GM12878 (cell line): ENCODE data around the gene RNF149. TPM values are rescaled to one million over a fixed set of nuclear protein-coding genes. Genes with fewer than 3 reads are reported as not detected.

Experiments used
- ATAC-seq: fragments of 200-7000 bp; cut with Tn5 transposase; 3 replicates; pipeline ENCODE4 v1.9.1; 2020; ENCODE audit warnings: mild to moderate bottlenecking, moderate library complexity
- BruUV-seq: library from RNA; stranded (reverse); fragments of 400-500 nt; replicated peaks from 2 replicates; lab custom pipeline; 2021; lab: Mats Ljungman, UMichigan
- CTCF ChIA-PET: fragments of 300-600 bp; sonication (Branson Sonifier 250); formaldehyde crosslinking; extraction: SDS; loops from one replicate; lab custom pipeline; 2021; ENCODE audit warnings: inconsistent platforms; lab: Yijun Ruan, JAX
- POLR2A ChIA-PET: fragments of 350-600 bp; formaldehyde crosslinking; extraction: SDS; loops from one replicate; lab custom pipeline; 2021; ENCODE audit warnings: inconsistent platforms; lab: Charles Lee
- RAD21 ChIA-PET: fragments of 300-600 bp; sonication (Branson Sonifier 250); formaldehyde crosslinking; loops from one replicate; lab custom pipeline; 2023; ENCODE audit warnings: antibody characterized with exemption; ENCODE audit not compliant: unreplicated experiment; lab: Charles Lee
- SMC1A ChIA-PET: fragments of 300-600 bp; sonication (Branson Sonifier 250); formaldehyde crosslinking; loops from one replicate; lab custom pipeline; 2023; ENCODE audit not compliant: unreplicated experiment, uncharacterized antibody; lab: Charles Lee
- DNase-seq: peaks from one replicate; pipeline ENCODE4 v3.0.0-alpha.2; 2011; ENCODE audit warnings: low read depth, low spot score
- FAIRE-seq: peaks from 3 replicates; lab custom pipeline; 2011; peaks lifted over from hg19 to GRCh38; lab: Jason Lieb, UNC
- H2AFZ ChIP-seq: 2 replicates; pipeline ENCODE4 v1.6.0; 2011; ENCODE audit warnings: low read depth, low read length, control low read depth; ENCODE audit not compliant: control insufficient read depth
- H3K27ac ChIP-seq: 2 replicates; pipeline ENCODE4 v1.5.1; 2011; ENCODE audit warnings: control low read depth; ENCODE audit not compliant: control insufficient read depth, insufficient read depth
- H3K27me3 ChIP-seq, 2 experiments: replicated peaks in 1 of 2; 2 replicates each; pipeline versions ENCODE4 v1.6.0 to v1.6.1; 2011; ENCODE audit warnings: low read length in 1 of 2; ENCODE audit not compliant: control insufficient read depth in 2 of 2, insufficient read depth in 2 of 2
- H3K36me3 ChIP-seq, 2 experiments: 2 replicates each; pipeline ENCODE4 v1.5.1; 2011; ENCODE audit warnings: low read length in 1 of 2; ENCODE audit not compliant: control insufficient read depth in 2 of 2, insufficient read depth in 2 of 2
- H3K4me1 ChIP-seq: 2 replicates; pipeline ENCODE4 v1.6.1; 2011; ENCODE audit warnings: mild to moderate bottlenecking, low read length, moderate library complexity, mixed read lengths; ENCODE audit not compliant: control insufficient read depth, insufficient read depth
- H3K4me2 ChIP-seq: 2 replicates; pipeline ENCODE4 v1.6.0; 2011; ENCODE audit warnings: control low read depth; ENCODE audit not compliant: control insufficient read depth, insufficient read depth
- H3K4me3 ChIP-seq: fragments of 200-600 bp; sonication (generic); 2 replicates; pipeline ENCODE4 v1.5.1; 2016
- H3K79me2 ChIP-seq: 2 replicates; pipeline ENCODE4 v1.6.0; 2011; ENCODE audit warnings: low read length; ENCODE audit not compliant: control insufficient read depth, insufficient read depth
- H3K9ac ChIP-seq: 2 replicates; pipeline ENCODE4 v1.8.0; 2011; ENCODE audit warnings: low read length, control low read depth, mixed read lengths; ENCODE audit not compliant: control insufficient read depth, insufficient read depth
- H3K9me3 ChIP-seq: replicated peaks from 3 replicates; pipeline ENCODE4 v1.5.1; 2011; ENCODE audit warnings: mild to moderate bottlenecking, low read length; ENCODE audit not compliant: control insufficient read depth, insufficient read depth
- H4K20me1 ChIP-seq: 2 replicates; pipeline ENCODE4 v1.6.0; 2011; ENCODE audit not compliant: control insufficient read depth, insufficient read depth
- IKZF1 ChIP-seq: fragments of 450-650 bp; conservative IDR thresholded peaks from 2 replicates; pipeline ENCODE4 v1.6.1; 2017; ENCODE audit warnings: antibody characterized with exemption, mild to moderate bottlenecking
- RAD21 ChIP-seq: IDR thresholded peaks from 2 replicates; pipeline ENCODE4 v1.6.1; 2011; ENCODE audit warnings: mild to moderate bottlenecking, low read depth, low read length, moderate library complexity; ENCODE audit not compliant: insufficient read depth
- TCF7 ChIP-seq: IDR thresholded peaks from 2 replicates; pipeline ENCODE4 v1.6.1; 2014; ENCODE audit warnings: antibody characterized with exemption, borderline replicate concordance
- WGBS: methylation state at CpG from one replicate; pipeline ENCODE4 v1.1.6; 2016; ENCODE audit warnings: low lambda C conversion rate; ENCODE audit not compliant: insufficient replicate concordance, insufficient coverage; ENCODE audit errors: missing lambda C conversion rate; 5-methylcytosine and 5-hydroxymethylcytosine counted together
- in situ Hi-C: fragments of 300-500 bp; cut with MboI; formaldehyde crosslinking; loops from 9 replicates; pipeline ENCODE4 v1.14.3; 2018; ENCODE audit warnings: mixed read lengths
- intact Hi-C: fragments of 100-400 bp; cut with micrococcal nuclease; formaldehyde crosslinking; loops from one replicate; pipeline ENCODE4 v1.14.2; 2022; ENCODE audit not compliant: unreplicated experiment
- polyA plus RNA-seq, 11 experiments: library from polyadenylated mRNA; depleted of rRNA in 4 of 11; unstranded in 6 of 11; stranded (reverse) in 5 of 11; fragments of >200 nt; fragmentation: Nextera tagmentation in 4 of 11; fragmentation: Illumina TruSeq in 1 of 11; extraction: Ambion mirVana in 4 of 11; extraction: Trizol in 1 of 11; gene quantifications; 1 replicate in 1 of 11; 2 replicates in 10 of 11; pipeline versions ENCODE4 v1.2.1 to v1.2.3, GENCODE V29; 2011 to 2016; ENCODE audit warnings: inconsistent platforms in 2 of 11, missing spikeins in 2 of 11, low read depth in 1 of 11
- total RNA-seq, 4 experiments: library from RNA; depleted of rRNA in 3 of 4; stranded (reverse); fragments of >200 nt in 3 of 4; fragmentation: Illumina TruSeq in 1 of 4; extraction: Trizol in 1 of 4; gene quantifications; 2 replicates each; pipeline versions ENCODE4 v1.2.1 to v1.2.3, GENCODE V29; 2013 to 2021
- TF ChIP-seq, protein P1 (sequence below): fragments of 450-650 bp; IDR thresholded peaks from 2 replicates; pipeline ENCODE4 v1.6.1; 2018; ENCODE audit warnings: mild to moderate bottlenecking, low read depth, moderate library complexity; ENCODE audit not compliant: partially characterized antibody
- TF ChIP-seq, protein P2 (sequence below): IDR thresholded peaks from 2 replicates; pipeline ENCODE4 v1.6.1; 2012; ENCODE audit warnings: mild to moderate bottlenecking, low read depth, low read length

RNF149 gene
- total and polyA plus RNA-seq, 10 of the 15 experiments (the other 5 are each of a cell fraction or from before 2014, with no cell fraction given), result 5.2 to 38.4 (median 16.3) TPM

- SMC1A ChIA-PET, result interaction anchor here (1.0 to 1.8 kb wide), 4 partner anchors 9 to 22 kb away, joined by 3 to 4 read pairs (median 4); no protein-coding TSS in a partner anchor
- Histone ChIP-seq H3K4me2 (no peak overlapping the region), H3K9me3 (no peaks in the 10 kb centered on the region), H3K79me2 (no peaks in the 10 kb centered on the region; the same call in 1 of the 2 replicates), H3K4me3 (no peak overlapping the region), H2AFZ (no peak overlapping the region), H4K20me1 (no peaks in the 10 kb centered on the region), H3K27ac (no peak overlapping the region), H3K9ac (no peak overlapping the region)
- DNase-seq (no peak), ATAC-seq (no peak)
- CTCF ChIA-PET, result interaction anchor here (0.7 to 1.7 kb wide), 3 partner anchors 10 to 26 kb away, joined by 3 to 5 read pairs (median 3); no protein-coding TSS in a partner anchor
- POLR2A ChIA-PET, result interaction anchor here (0.8 to 1.5 kb wide), 2 partner anchors 12 to 14 kb away, joined by 4 read pairs; no protein-coding TSS in a partner anchor
- no peak for TF ChIP-seq RAD21
- TF ChIP-seq, protein P1, sequence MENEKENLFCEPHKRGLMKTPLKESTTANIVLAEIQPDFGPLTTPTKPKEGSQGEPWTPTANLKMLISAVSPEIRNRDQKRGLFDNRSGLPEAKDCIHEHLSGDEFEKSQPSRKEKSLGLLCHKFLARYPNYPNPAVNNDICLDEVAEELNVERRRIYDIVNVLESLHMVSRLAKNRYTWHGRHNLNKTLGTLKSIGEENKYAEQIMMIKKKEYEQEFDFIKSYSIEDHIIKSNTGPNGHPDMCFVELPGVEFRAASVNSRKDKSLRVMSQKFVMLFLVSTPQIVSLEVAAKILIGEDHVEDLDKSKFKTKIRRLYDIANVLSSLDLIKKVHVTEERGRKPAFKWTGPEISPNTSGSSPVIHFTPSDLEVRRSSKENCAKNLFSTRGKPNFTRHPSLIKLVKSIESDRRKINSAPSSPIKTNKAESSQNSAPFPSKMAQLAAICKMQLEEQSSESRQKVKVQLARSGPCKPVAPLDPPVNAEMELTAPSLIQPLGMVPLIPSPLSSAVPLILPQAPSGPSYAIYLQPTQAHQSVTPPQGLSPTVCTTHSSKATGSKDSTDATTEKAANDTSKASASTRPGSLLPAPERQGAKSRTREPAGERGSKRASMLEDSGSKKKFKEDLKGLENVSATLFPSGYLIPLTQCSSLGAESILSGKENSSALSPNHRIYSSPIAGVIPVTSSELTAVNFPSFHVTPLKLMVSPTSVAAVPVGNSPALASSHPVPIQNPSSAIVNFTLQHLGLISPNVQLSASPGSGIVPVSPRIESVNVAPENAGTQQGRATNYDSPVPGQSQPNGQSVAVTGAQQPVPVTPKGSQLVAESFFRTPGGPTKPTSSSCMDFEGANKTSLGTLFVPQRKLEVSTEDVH, result no peak
- TF ChIP-seq, protein P2, sequence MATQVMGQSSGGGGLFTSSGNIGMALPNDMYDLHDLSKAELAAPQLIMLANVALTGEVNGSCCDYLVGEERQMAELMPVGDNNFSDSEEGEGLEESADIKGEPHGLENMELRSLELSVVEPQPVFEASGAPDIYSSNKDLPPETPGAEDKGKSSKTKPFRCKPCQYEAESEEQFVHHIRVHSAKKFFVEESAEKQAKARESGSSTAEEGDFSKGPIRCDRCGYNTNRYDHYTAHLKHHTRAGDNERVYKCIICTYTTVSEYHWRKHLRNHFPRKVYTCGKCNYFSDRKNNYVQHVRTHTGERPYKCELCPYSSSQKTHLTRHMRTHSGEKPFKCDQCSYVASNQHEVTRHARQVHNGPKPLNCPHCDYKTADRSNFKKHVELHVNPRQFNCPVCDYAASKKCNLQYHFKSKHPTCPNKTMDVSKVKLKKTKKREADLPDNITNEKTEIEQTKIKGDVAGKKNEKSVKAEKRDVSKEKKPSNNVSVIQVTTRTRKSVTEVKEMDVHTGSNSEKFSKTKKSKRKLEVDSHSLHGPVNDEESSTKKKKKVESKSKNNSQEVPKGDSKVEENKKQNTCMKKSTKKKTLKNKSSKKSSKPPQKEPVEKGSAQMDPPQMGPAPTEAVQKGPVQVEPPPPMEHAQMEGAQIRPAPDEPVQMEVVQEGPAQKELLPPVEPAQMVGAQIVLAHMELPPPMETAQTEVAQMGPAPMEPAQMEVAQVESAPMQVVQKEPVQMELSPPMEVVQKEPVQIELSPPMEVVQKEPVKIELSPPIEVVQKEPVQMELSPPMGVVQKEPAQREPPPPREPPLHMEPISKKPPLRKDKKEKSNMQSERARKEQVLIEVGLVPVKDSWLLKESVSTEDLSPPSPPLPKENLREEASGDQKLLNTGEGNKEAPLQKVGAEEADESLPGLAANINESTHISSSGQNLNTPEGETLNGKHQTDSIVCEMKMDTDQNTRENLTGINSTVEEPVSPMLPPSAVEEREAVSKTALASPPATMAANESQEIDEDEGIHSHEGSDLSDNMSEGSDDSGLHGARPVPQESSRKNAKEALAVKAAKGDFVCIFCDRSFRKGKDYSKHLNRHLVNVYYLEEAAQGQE, result no peak
- TF ChIP-seq TCF7, result no peak
- TF ChIP-seq IKZF1, result no peak
- TF ChIP-seq, all 136 proteins: peak for 0
- WGBS, result 96% methylated on average over 2 of the region's 2 CpGs
- no TSS peak for BruUV-seq
- RAD21 ChIA-PET, result no interaction called here
- no peaks in the 10 kb centered on the region for H3K4me1 ChIP-seq
- FAIRE-seq, result no peak
- intact Hi-C loops, result no loop called here
- H3K36me3 ChIP-seq, result peaks cover 0 to 7% of the 10 kb centered on the region in 2 experiments; a peak in 2 of 4 replicates
- in situ Hi-C loops, result no loop called here
- H3K27me3 ChIP-seq, result no peaks in the 10 kb centered on the region
Measured at GRCh38 chr2:101293544-101293943, 15.0 kb downstream of the RNF149 start.
